CD4-positive, alpha-beta T cell (primary cell): ENCODE results near the gene KCND3. TPM values are rescaled to one million over a fixed set of nuclear protein-coding genes. Genes with fewer than 3 reads are reported as not detected.

Experiments
- ATAC-seq: fragments of 200-7000 bp; cut with Tn5 transposase; one replicate; pipeline ENCODE4 v1.10.0; 2022; ENCODE audit warnings: mild to moderate bottlenecking; ENCODE audit not compliant: poor library complexity
- CTCF ChIA-PET: fragments of 350-600 bp; sonication (Branson Sonifier 250); formaldehyde crosslinking; loops from one replicate; lab custom pipeline; 2021; ENCODE audit warnings: antibody characterized with exemption, inconsistent platforms; lab: Charles Lee
- POLR2A ChIA-PET: fragments of 350-600 bp; sonication (Branson Sonifier 250); formaldehyde crosslinking; loops from one replicate; lab custom pipeline; 2021; ENCODE audit warnings: antibody characterized with exemption, inconsistent platforms; lab: Charles Lee
- DNase-seq, 14 experiments: peaks; one replicate each; pipeline ENCODE4 v3.0.0-alpha.2; 2013 to 2020; ENCODE audit warnings: mixed read lengths in 2 of 14
- H3K27ac ChIP-seq, 2 donors: one replicate each; pipeline versions ENCODE4 v1.5.1 to v1.7.0; 2013; ENCODE audit warnings: low read length in 2 of 2, low read depth in 1 of 2, mild to moderate bottlenecking in 1 of 2
- H3K27me3 ChIP-seq, 2 experiments: 1 replicate in 1 of 2; 2 replicates in 1 of 2; pipeline versions ENCODE4 v1.6.1 to v1.7.0; 2013; ENCODE audit warnings: low read length in 2 of 2, control low read depth in 1 of 2, mild to moderate bottlenecking in 1 of 2, moderate library complexity in 1 of 2; ENCODE audit not compliant: insufficient read depth in 2 of 2, control insufficient read depth in 1 of 2
- H3K36me3 ChIP-seq: one replicate; pipeline ENCODE4 v1.6.1; 2013; ENCODE audit warnings: low read length, control low read depth; ENCODE audit not compliant: insufficient read depth
- H3K4me1 ChIP-seq: one replicate; pipeline ENCODE4 v1.6.1; 2013; ENCODE audit warnings: low read length, control low read depth; ENCODE audit not compliant: insufficient read depth
- H3K4me3 ChIP-seq: one replicate; pipeline ENCODE4 v1.5.1; 2013; ENCODE audit warnings: mild to moderate bottlenecking, low read length, moderate library complexity
- H3K9me3 ChIP-seq, 2 experiments: 1 replicate in 1 of 2; 2 replicates in 1 of 2; pipeline versions ENCODE4 v1.6.1 to v1.7.0; 2013; ENCODE audit warnings: low read length in 2 of 2, mild to moderate bottlenecking in 2 of 2, control low read depth in 1 of 2, moderate library complexity in 1 of 2; ENCODE audit not compliant: control insufficient read depth in 1 of 2, insufficient read depth in 1 of 2
- H3K27ac Mint-ChIP-seq: one replicate; pipeline ENCODE4 v1.8.0; 2020; ENCODE audit warnings: mixed read lengths
- H3K27me3 Mint-ChIP-seq: one replicate; pipeline ENCODE4 v1.8.0; 2021; ENCODE audit warnings: mixed read lengths
- H3K36me3 Mint-ChIP-seq: one replicate; pipeline ENCODE4 v1.8.0; 2021; ENCODE audit warnings: low read depth, mixed read lengths
- H3K4me1 Mint-ChIP-seq: one replicate; pipeline ENCODE4 v1.8.0; 2021; ENCODE audit warnings: low read depth, mixed read lengths
- H3K4me3 Mint-ChIP-seq: one replicate; pipeline ENCODE4 v1.8.0; 2020; ENCODE audit warnings: mild to moderate bottlenecking, mixed read lengths
- H3K9me3 Mint-ChIP-seq: one replicate; pipeline ENCODE4 v1.8.0; 2020; ENCODE audit warnings: mixed read lengths
- CTCF ChIP-seq: fragments of 200-600 bp; IDR thresholded peaks from one replicate; pipeline ENCODE4 v1.8.0; 2022; ENCODE audit warnings: antibody characterized with exemption, mild to moderate bottlenecking
- intact Hi-C, 2 experiments: fragments of 100-400 bp; cut with DNase I in 1 of 2; cut with micrococcal nuclease in 1 of 2; formaldehyde crosslinking; loops; one replicate each; pipeline versions ENCODE4 v1.15.1 to v1.9.0; 2023 to 2025; cut with DNase I, micrococcal nuclease
- total RNA-seq, 174 experiments: library from RNA in 2 of 174; stranded (reverse) in 2 of 174; gene quantifications; one replicate each; pipeline ENCODE4 v1.2.3 and lab custom pipeline; 2021 to 2026

KCND3 gene
- total RNA-seq, 2 experiments from 2014 or later: 0.05 TPM; not detected in 1

GRCh38 chr1:111973150-111973790 is 16.2 kb downstream of the KCND3 start:
- H3K36me3 Mint-ChIP-seq: no peaks in the 10 kb centered on the region
- Histone ChIP-seq H3K36me3 (no peaks in the 10 kb centered on the region), H3K9me3 (no peaks in the 10 kb centered on the region), H3K4me1 (no peaks in the 10 kb centered on the region), H3K27me3 (peaks cover 29 to 40% of the 10 kb centered on the region in 2 experiments), H3K27ac (no peak overlapping the region), H3K4me3 (no peak overlapping the region)
- no peak for DNase-seq
- no peak overlapping the region for H3K4me3 Mint-ChIP-seq
- ChIA-PET POLR2A (no interaction called here), CTCF (no interaction called here)
- peaks cover 83% of the 10 kb centered on the region for H3K27me3 Mint-ChIP-seq
- ATAC-seq: no peak
- TF ChIP-seq CTCF: no peak
- no peak overlapping the region for H3K27ac Mint-ChIP-seq
- H3K9me3 Mint-ChIP-seq: no peaks in the 10 kb centered on the region
- intact Hi-C loops: no loop called here
- H3K4me1 Mint-ChIP-seq: no peaks in the 10 kb centered on the region

GRCh38 chr1:111971396-111971795 is 18.1 kb downstream of the KCND3 start:
- Histone ChIP-seq H3K4me3 (no peak overlapping the region), H3K36me3 (no peaks in the 10 kb centered on the region), H3K9me3 (no peaks in the 10 kb centered on the region), H3K27ac (no peak overlapping the region), H3K27me3 (peaks cover 22 to 35% of the 10 kb centered on the region in 2 experiments), H3K4me1 (no peaks in the 10 kb centered on the region)
- Mint-ChIP-seq H3K27me3 (peaks cover 75% of the 10 kb centered on the region), H3K36me3 (no peaks in the 10 kb centered on the region), H3K9me3 (no peaks in the 10 kb centered on the region), H3K4me1 (no peaks in the 10 kb centered on the region), H3K4me3 (no peak overlapping the region), H3K27ac (no peak overlapping the region)
- TF ChIP-seq CTCF: no peak
- DNase-seq (no peak), ATAC-seq (no peak)
- POLR2A ChIA-PET: no interaction called here
- CTCF ChIA-PET: no interaction called here
- intact Hi-C loops: no loop called here

GRCh38 chr1:111968511-111968910 is 21.0 kb downstream of the KCND3 start:
- Histone ChIP-seq H3K36me3 (no peaks in the 10 kb centered on the region), H3K4me3 (no peak overlapping the region), H3K27me3 (peaks cover 11 to 22% of the 10 kb centered on the region in 2 experiments), H3K9me3 (no peaks in the 10 kb centered on the region), H3K27ac (no peak overlapping the region), H3K4me1 (no peaks in the 10 kb centered on the region)
- Mint-ChIP-seq H3K4me3 (no peak overlapping the region), H3K4me1 (no peaks in the 10 kb centered on the region), H3K27me3 (peaks cover 66% of the 10 kb centered on the region), H3K9me3 (no peaks in the 10 kb centered on the region), H3K36me3 (no peaks in the 10 kb centered on the region), H3K27ac (no peak overlapping the region)
- intact Hi-C loops: no loop called here
- DNase-seq (no peak), ATAC-seq (no peak)
- TF ChIP-seq CTCF: no peak
- CTCF ChIA-PET: no interaction called here
- POLR2A ChIA-PET: no interaction called here
